Dermis microvascular lymphatic vessel endothelial cell (primary cell): ENCODE measurements around the gene RNASE7. TPM values are rescaled to one million over a fixed set of nuclear protein-coding genes. Genes with fewer than 3 reads are reported as not detected.
A peak's percentile ranks its signal among the peaks of the same experiment; 100 is the strongest.

Experiments used
- DNase-seq, 2 donors: peaks; one replicate each; pipeline versions ENCODE4 v3.0.0 to v3.0.0-alpha.2; 2010; ENCODE audit warnings: low read depth in 2 of 2
- total RNA-seq: library from RNA; depleted of rRNA; stranded (reverse); fragments of >200 nt; gene quantifications from 2 replicates; pipeline ENCODE4 v1.2.1, GENCODE V29; 2014

Gene RNASE7
- total RNA-seq, 1 donor from 2014 or later, result not detected

- DNase-seq, result peak; percentile 43 to 63
Measured at GRCh38 chr14:21068521-21069387, 26.6 kb downstream of the RNASE7 start.

GRCh38 chr14:21069388-21070082, 27.4 kb downstream of the RNASE7 start:
- DNase-seq, result no peak

GRCh38 chr14:21070083-21070609, 28.0 kb downstream of the RNASE7 start, which contains the start of gene ARHGEF40:
TSS of gene ARHGEF40 (plus strand) at chr14:21070304. CDS start at chr14:21070397, 93 bp downstream.
- peak in 1 of 2 donors; percentile 35 for DNase-seq

- peak in 1 of 2 donors; percentile 10 for DNase-seq
Measured at GRCh38 chr14:21070610-21071224, 28.6 kb downstream of the RNASE7 start.

- peak in 1 of 2 donors; percentile 70 for DNase-seq
Measured at GRCh38 chr14:21071225-21072030, 29.3 kb downstream of the RNASE7 start.

- no peak for DNase-seq
Measured at GRCh38 chr14:21072031-21072473, 29.9 kb downstream of the RNASE7 start.

GRCh38 chr14:21072781-21073339, 30.7 kb downstream of the RNASE7 start:
- no peak for DNase-seq

- no peak for DNase-seq
Measured at GRCh38 chr14:21073921-21074320, 31.8 kb downstream of the RNASE7 start.

- DNase-seq, result no peak
Measured at GRCh38 chr14:21074398-21075272, 32.5 kb downstream of the RNASE7 start.

- no peak for DNase-seq
Measured at GRCh38 chr14:21075719-21076437, 33.7 kb downstream of the RNASE7 start.

GRCh38 chr14:21077672-21078071, 35.5 kb downstream of the RNASE7 start:
- DNase-seq, result no peak

- no peak for DNase-seq
Measured at GRCh38 chr14:21078287-21078686, 36.1 kb downstream of the RNASE7 start.

- DNase-seq, result no peak
Measured at GRCh38 chr14:21078726-21079125, 36.6 kb downstream of the RNASE7 start.

- DNase-seq, result no peak
Measured at GRCh38 chr14:21081521-21082142, 39.5 kb downstream of the RNASE7 start.

GRCh38 chr14:21083565-21084325, 41.6 kb downstream of the RNASE7 start:
- DNase-seq, result no peak

GRCh38 chr14:21084396-21084795, 42.2 kb downstream of the RNASE7 start:
- DNase-seq, result no peak

- no peak for DNase-seq
Measured at GRCh38 chr14:21084998-21085853, 43.1 kb downstream of the RNASE7 start.
